HG03354 (cell line): ENCODE data around the gene RAPGEF4.

Source experiments
- ATAC-seq: cut with Tn5 transposase; IDR thresholded peaks from one replicate; pipeline ENCODE4 v1.9.1; 2021; ENCODE audit warnings: mild to moderate bottlenecking; ENCODE audit not compliant: unreplicated experiment, poor library complexity, severe bottlenecking

Gene RAPGEF4

GRCh38 chr2:172925600-172925999, 190.0 kb downstream of the RAPGEF4 start:
- no peak for ATAC-seq

DNA sequence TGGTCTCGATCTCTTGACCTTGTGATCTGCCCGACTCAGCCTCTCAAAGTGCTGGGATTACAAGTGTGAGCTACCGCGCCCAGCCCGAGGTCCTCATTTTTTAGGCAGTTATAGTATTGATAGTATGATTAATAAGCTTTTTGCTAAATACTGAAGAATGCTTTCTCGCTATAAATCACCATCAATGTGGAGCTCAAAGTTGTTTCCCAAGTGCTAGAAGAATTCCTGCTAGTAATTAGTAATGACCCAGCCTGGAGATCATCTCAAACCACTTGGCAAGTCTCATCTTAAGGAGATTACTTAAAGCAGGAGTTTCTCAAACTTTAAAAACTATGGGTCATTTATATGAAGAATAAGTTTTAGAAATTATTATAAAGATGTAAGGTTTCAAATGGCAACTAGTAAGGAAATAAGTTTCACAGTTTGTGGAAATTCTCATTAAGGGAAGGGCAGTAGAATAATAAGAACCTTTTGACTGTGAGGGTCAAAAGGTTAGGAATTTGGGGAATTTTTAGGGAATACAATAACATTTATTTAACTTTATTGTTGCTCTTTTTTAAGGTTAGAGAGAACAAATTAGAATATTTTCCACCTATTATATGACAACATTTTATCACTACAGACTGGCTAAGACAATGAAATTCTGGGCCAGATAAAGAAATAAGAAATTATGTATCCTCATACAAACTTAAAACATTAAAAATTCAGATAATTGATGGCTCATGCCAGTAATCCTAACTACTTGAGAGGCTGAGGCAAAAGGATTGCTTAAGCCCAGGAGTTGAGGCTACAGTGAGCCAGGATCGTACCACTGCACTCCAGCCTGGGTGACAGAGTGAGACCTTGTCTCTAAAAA, 191.4 kb downstream of the RAPGEF4 start:
- no peak for ATAC-seq

- ATAC-seq = no peak
These were observed 192.2 kb downstream of the RAPGEF4 start for GRCh38 chr2:172927641-172928357.

- no peak for ATAC-seq
These were observed 193.1 kb downstream of the RAPGEF4 start for GRCh38 chr2:172928756-172929155.

DNA sequence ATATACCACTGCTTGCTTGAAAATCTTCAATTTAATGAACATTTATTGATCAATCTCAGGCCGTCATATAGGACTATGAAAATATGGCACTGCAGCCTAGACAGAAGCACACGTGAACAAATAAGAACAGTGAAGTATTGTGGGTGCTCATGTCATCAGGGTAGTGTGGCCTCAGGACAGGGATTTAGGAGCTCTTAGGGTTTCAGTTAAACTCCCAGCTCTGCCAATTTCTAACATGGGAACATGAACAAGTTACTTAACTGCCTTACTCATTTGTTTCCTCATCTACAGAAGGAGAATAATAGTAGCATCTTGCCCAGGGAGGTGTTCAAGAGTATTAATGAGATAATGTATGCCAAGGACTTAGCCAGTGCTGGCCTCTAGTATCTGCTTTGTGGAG, 194.0 kb downstream of the RAPGEF4 start:
- no peak for ATAC-seq

DNA sequence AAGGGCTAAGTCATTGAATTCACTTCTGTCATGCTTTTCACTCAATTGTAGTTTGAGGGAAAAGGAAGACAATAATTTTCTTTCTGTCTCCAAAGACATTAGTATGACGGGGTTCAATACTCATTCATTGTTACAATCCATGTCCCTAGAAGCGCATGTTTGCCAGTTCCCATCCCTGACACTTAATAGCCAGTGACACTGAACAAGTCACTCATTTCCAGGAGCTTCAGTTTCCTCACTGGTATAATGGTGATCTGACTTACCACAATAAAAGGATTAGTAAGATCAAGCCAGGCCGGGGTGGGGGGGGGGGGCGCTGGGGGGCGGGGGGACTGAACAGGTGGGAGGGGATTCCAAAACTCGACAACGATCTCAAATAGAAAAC, 195.2 kb downstream of the RAPGEF4 start:
- no peak for ATAC-seq

- ATAC-seq = no peak
These were observed 195.7 kb downstream of the RAPGEF4 start for GRCh38 chr2:172931256-172931894.

- no peak for ATAC-seq
These were observed 196.4 kb downstream of the RAPGEF4 start for GRCh38 chr2:172931918-172932520.

GRCh38 chr2:172937884-172938712, 202.5 kb downstream of the RAPGEF4 start:
- no peak for ATAC-seq

DNA sequence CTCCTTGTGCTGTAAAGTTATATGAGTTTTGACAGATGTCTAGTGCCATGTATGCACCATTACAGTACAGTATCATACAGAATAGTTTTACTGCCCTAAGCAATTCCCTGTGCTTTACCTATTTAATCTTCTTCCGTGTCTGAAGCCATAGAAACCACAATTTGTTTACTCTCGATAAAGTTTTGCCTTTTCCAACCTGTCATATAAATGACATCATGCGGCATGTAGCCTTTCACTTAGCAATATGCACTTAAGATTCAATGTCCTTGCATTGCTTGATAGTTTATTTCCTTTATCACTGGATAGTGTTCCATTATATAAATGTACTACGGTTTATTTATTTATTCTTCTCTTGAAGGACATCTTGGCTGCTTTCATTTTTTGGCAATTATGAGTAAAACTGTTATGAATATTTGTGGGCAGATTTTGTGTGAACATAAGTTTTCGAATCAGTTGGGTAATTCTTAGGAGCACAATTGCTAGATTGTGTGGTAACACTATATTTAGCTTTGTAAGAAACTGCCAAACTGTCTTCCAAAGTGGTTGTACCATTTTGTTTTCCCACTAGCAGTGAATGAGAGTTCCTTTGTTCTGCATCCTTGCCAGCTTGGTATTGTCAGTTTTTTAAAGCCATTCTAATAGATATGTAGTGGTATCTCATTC, 203.2 kb downstream of the RAPGEF4 start:
- no peak for ATAC-seq

- no peak for ATAC-seq
These were observed 207.9 kb downstream of the RAPGEF4 start for GRCh38 chr2:172943539-172943938.

DNA sequence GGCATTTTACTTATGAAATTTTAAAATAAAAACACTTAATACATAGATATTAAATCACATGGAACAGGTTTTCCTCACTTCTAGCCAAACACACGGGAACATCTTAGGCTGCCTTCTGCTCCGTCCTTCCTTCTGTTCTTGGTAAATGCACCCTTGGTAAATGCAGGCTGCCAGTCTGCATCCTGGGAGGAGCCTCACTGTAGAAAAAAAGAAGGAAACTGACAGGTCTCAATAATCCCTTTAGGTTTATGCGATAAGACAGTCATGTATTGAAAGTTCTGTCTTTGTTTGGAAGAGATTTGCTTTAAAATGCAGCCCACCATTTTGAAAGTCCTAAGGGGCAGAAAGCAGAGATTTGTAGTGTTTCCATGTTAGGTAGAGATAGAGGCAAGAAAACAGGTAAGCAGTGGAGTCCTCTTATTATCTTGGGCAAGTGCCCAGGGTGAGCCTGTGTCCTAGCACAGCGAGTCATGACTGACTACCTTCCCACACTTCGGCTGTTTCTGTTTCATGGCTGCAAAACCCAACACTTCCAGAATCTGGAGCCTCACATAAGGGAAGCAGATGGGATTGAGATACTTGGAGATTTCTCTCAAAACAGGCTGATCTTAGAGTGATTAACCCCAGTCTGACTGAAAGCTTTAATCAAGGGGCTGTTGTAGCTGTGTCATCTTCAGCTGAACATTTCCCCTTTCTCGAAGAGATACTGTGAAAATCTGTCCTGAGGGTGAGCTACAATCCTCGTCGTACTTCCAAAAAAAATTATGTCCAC, 208.6 kb downstream of the RAPGEF4 start:
- no peak for ATAC-seq

- ATAC-seq = no peak
These were observed 209.3 kb downstream of the RAPGEF4 start for GRCh38 chr2:172944794-172945509.

DNA sequence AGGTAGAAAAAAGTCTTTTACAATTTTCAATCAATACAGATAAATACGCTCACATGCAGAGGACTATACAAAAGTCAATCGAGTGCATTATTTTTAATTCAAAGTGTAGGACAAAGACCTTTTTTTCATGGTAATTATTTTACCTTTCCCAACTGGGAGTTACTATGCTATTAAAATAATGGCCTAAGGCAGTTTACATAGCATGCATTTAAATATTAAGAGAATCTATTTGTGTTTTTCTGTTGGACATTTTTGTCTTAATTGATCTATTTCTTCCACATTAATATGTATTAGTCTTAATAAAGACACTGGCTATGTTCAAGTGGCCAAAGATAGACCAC, 209.8 kb downstream of the RAPGEF4 start:
- ATAC-seq = no peak

DNA sequence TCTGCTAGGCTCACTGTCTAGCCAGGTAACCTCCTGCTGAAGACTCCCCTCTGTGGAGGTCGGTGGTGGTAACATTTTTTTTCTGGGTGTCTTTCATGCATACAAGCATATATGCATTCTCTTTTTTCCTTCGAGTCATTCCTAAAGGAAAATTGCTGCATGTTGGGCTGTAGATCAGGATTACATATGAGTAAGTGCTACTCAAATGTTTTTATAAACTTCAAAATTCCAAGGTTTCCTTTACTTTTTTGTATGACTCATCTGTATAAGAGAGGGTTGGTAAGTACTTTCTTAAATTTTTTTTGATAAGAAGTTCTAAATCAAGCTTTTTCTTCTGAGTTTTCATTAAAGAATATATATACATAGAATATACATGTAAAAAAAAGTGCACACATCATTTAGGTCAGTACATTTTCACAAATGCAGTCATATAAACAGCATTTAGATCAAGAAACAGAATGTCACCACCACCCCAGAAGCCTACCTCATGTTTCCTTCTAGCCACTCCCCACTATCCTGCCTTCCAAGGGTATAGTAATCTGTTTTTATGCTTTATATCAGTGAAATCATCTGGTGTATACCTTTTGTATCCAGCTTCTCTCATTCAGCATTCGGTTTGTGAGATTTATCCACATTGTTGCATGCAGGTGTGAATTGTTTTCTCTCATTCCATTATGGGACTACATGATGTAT, 212.0 kb downstream of the RAPGEF4 start:
- ATAC-seq = no peak

- ATAC-seq = no peak
These were observed 213.9 kb downstream of the RAPGEF4 start for GRCh38 chr2:172949522-172949921.

DNA sequence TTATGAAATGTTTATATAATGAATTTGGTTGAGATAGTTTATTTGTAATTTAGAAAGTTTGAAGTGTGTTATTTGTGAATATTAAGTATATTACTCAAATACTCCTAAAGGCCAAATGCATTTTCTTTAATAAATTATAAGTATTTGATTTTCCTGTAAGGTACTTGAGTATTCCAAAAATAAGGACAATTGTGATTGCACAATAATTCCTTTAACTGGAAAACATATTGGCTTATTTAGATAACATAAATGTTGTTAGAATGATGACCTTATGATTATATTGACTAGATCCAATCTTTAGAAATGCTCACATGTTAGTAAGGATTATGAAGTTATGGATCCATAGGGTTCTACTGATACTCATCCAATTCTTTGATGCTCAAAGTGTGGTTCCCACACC, 214.9 kb downstream of the RAPGEF4 start:
- ATAC-seq = no peak
